SH-SY5Y (cell line): Measurements from ENCODE around the gene CHST7.

Experiments
- GATA2 ChIP-seq: IDR thresholded peaks from 2 replicates; pipeline ENCODE4 v1.6.1; 2011; ENCODE audit warnings: mild to moderate bottlenecking, low read depth, low read length
- GATA3 ChIP-seq: IDR thresholded peaks from 2 replicates; pipeline ENCODE4 v1.6.1; 2011; ENCODE audit warnings: low read depth, mild to moderate bottlenecking, low read length, moderate library complexity

The CHST7 gene

GRCh38 chrX:46587158-46587557, 13.6 kb downstream of the CHST7 start:
- no peak for TF ChIP-seq GATA2

GRCh38 chrX:46587753-46588171, 14.2 kb downstream of the CHST7 start:
- TF ChIP-seq GATA3 (no peak), GATA2 (no peak)

- no peak for TF ChIP-seq GATA3
- no peak for TF ChIP-seq GATA2
These were observed 14.7 kb downstream of the CHST7 start for GRCh38 chrX:46588263-46588662.

- TF ChIP-seq GATA3, result no peak
- TF ChIP-seq GATA2, result no peak
These were observed 16.6 kb downstream of the CHST7 start for GRCh38 chrX:46589977-46590723.

GRCh38 chrX:46595084-46595483, 21.5 kb downstream of the CHST7 start:
- TF ChIP-seq GATA3 (0 out of 2 replicates have a peak, but pooled peaks have one; percentile 36), GATA2 (0 out of 2 replicates have a peak, but pooled peaks have one; percentile 33)

GRCh38 chrX:46597208-46597607, 23.6 kb downstream of the CHST7 start:
- no peak for TF ChIP-seq GATA2
- no peak for TF ChIP-seq GATA3

- no peak for TF ChIP-seq GATA2
- no peak for TF ChIP-seq GATA3
These were observed 24.2 kb downstream of the CHST7 start for GRCh38 chrX:46597771-46598170.

GRCh38 chrX:46599051-46599560, 25.5 kb downstream of the CHST7 start:
- TF ChIP-seq GATA2 (no peak), GATA3 (no peak)

- TF ChIP-seq GATA2 (no peak), GATA3 (no peak)
These were observed 27.7 kb downstream of the CHST7 start for GRCh38 chrX:46601283-46601682.

GRCh38 chrX:46602468-46603102, 29.0 kb downstream of the CHST7 start:
- TF ChIP-seq GATA2 (no peak), GATA3 (no peak)

- no peak for TF ChIP-seq GATA3
- TF ChIP-seq GATA2, result no peak
These were observed 34.4 kb downstream of the CHST7 start for GRCh38 chrX:46607916-46608315.

- no peak for TF ChIP-seq GATA3
- no peak for TF ChIP-seq GATA2
These were observed 36.6 kb downstream of the CHST7 start for GRCh38 chrX:46610070-46610658.

GRCh38 chrX:46611658-46612362, 38.2 kb downstream of the CHST7 start:
- no peak for TF ChIP-seq GATA2
- TF ChIP-seq GATA3, result no peak

- no peak for TF ChIP-seq GATA3
- no peak for TF ChIP-seq GATA2
These were observed 44.3 kb downstream of the CHST7 start for GRCh38 chrX:46617906-46618305.
